K562 (cell line): ENCODE data around the gene CENPT. TPM values are rescaled to one million over a fixed set of nuclear protein-coding genes. Genes with fewer than 3 reads are reported as not detected.
A peak's percentile ranks its signal among the peaks of the same experiment; 100 is the strongest.

ENCODE experiments used
- BCOR ChIP-seq: fragments of 450-650 bp; IDR thresholded peaks from 2 replicates; pipeline ENCODE4 v1.6.1; 2016
- CTCFL ChIP-seq: IDR thresholded peaks from 2 replicates; pipeline ENCODE4 v1.6.1; 2011; ENCODE audit warnings: borderline replicate concordance, low read depth, mild to moderate bottlenecking, moderate library complexity, low read length; ENCODE audit not compliant: insufficient read depth, poor library complexity, severe bottlenecking
- EHMT2 ChIP-seq: fragments of 450-650 bp; IDR thresholded peaks from 2 replicates; pipeline ENCODE4 v1.6.1; 2018; ENCODE audit warnings: antibody characterized with exemption
- GABPA ChIP-seq: fragments of 200-800 bp; sonication (Bioruptor generic); conservative IDR thresholded peaks from 2 replicates; pipeline ENCODE4 v1.6.1; 2016; ENCODE audit warnings: low read depth, missing genetic modification characterization, missing compliant biosample characterization
- GATAD2A ChIP-seq: fragments of 450-650 bp; IDR thresholded peaks from 2 replicates; pipeline ENCODE4 v1.6.1; 2017
- IRF1 ChIP-seq: sonication (generic); formaldehyde crosslinking; IDR thresholded peaks from 2 replicates; pipeline ENCODE4 v1.8.0; 2022; ENCODE audit warnings: missing genetic modification reagents, mild to moderate bottlenecking, borderline replicate concordance
- MXI1 ChIP-seq: IDR thresholded peaks from 2 replicates; pipeline ENCODE4 v1.6.1; 2011; ENCODE audit warnings: low read depth, mild to moderate bottlenecking, improper control_type of control experiment, low read length
- NFIX ChIP-seq: fragments of 250-450 bp; sonication (Bioruptor Pico); IDR thresholded peaks from 2 replicates; pipeline ENCODE4 v1.4.0; 2020; ENCODE audit warnings: low read depth, mild to moderate bottlenecking, moderate library complexity
- RB1 ChIP-seq: fragments of 450-650 bp; IDR thresholded peaks from 2 replicates; pipeline ENCODE4 v1.6.1; 2017; ENCODE audit warnings: low read depth, mild to moderate bottlenecking
- RCOR1 ChIP-seq, 2 experiments: IDR thresholded peaks; 2 replicates each; pipeline ENCODE4 v1.6.1; 2012; ENCODE audit warnings: low read depth in 2 of 2, low read length in 2 of 2, borderline replicate concordance in 1 of 2, improper control_type of control experiment in 1 of 2
- REST ChIP-seq, 2 experiments: fragments of 450-650 bp; formaldehyde crosslinking in 1 of 2; IDR thresholded peaks; 2 replicates each; pipeline versions ENCODE4 v1.4.0 to v1.6.1; 2014 to 2020; ENCODE audit warnings: mild to moderate bottlenecking in 2 of 2, borderline replicate concordance in 1 of 2, low read depth in 1 of 2
- SMAD2 ChIP-seq: fragments of 150-350 bp; IDR thresholded peaks from 2 replicates; pipeline ENCODE4 v1.6.1; 2014; ENCODE audit warnings: low read depth, mild to moderate bottlenecking, low read length
- USF1 ChIP-seq: sonication (generic); formaldehyde crosslinking; IDR thresholded peaks from 2 replicates; pipeline ENCODE4 v1.9.0; 2022; ENCODE audit warnings: mild to moderate bottlenecking, missing genetic modification reagents
- ZNF124 ChIP-seq: sonication (generic); formaldehyde crosslinking; IDR thresholded peaks from 2 replicates; pipeline ENCODE4 v1.8.1; 2022; ENCODE audit warnings: missing genetic modification reagents
- ZNF644 ChIP-seq: fragments of 200-800 bp; sonication (Bioruptor generic); IDR thresholded peaks from 2 replicates; pipeline ENCODE4 v1.6.1; 2016; ENCODE audit warnings: low read depth, missing genetic modification characterization, missing compliant biosample characterization
- polyA plus RNA-seq, 8 experiments: library from polyadenylated mRNA; depleted of rRNA in 4 of 8; stranded (reverse) in 5 of 8; unstranded in 3 of 8; fragments of >200 nt; fragmentation: Nextera tagmentation in 2 of 8; fragmentation: Illumina TruSeq in 1 of 8; extraction: Ambion mirVana in 2 of 8; extraction: Trizol in 1 of 8; gene quantifications; 2 replicates each; pipeline versions ENCODE4 v1.2.1 to v1.2.3, GENCODE V29; 2011 to 2014; ENCODE audit warnings: inconsistent platforms in 1 of 8, missing spikeins in 1 of 8
- total RNA-seq, 7 experiments: library from RNA; depleted of rRNA in 6 of 7; stranded (reverse); fragments of >200 nt in 6 of 7; fragmentation: Illumina TruSeq in 2 of 7; extraction: Trizol in 2 of 7; gene quantifications; 2 replicates each; pipeline versions ENCODE4 v1.2.1 to v1.2.3, GENCODE V29; 2011 to 2021; ENCODE audit warnings: low replicate concordance in 1 of 7

Gene CENPT
- total and polyA plus RNA-seq, 9 of the 15 experiments (the other 6 are each of a cell fraction or from before 2014, with no cell fraction given) = 3.6 to 94.2 (median 44.1) TPM

GRCh38 chr16:67842509-67843342, 4.8 kb downstream of the CENPT start (continued):
- TF ChIP-seq GATAD2A (no peak), REST (IDR thresholded peaks at IDR 0.05; ENCODE audit: borderline replicate concordance) (no peak), REST (CRISPR knock-in tag; IDR thresholded peaks at IDR 0.05; ENCODE audit: low read depth) (no peak), ZNF644 (tag) (no peak; the same call in 1 of the 2 replicates), ZNF124 (CRISPR knock-in tag) (no peak), NFIX (CRISPR knock-in tag) (no peak), GABPA (tag) (no peak), CTCFL (peak; percentile 0), MXI1 (no peak), RCOR1 (IDR thresholded peaks at IDR 0.05; ENCODE audit: borderline replicate concordance in 1 of 2, low read depth in 2 of 2, low read length in 2 of 2) (no peak), EHMT2 (no peak), IRF1 (no peak), BCOR (no peak), RB1 (0 out of 2 replicates have a peak, but pooled peaks have one; percentile 3), USF1 (peak; percentile 7; the same call in 1 of the 2 replicates), SMAD2 (no peak)
